A172 (cell line): ENCODE results near the gene TST. TPM values are rescaled to one million over a fixed set of nuclear protein-coding genes. Genes with fewer than 3 reads are reported as not detected.
"Not testable (repeated sequence)": the region's sequence is repeated elsewhere in the genome, so short reads cannot be mapped to it uniquely, and the experiment has no call there.

ENCODE experiments used
- DNase-seq: peaks from one replicate; pipeline ENCODE4 v3.0.0-alpha.2; 2015; ENCODE audit warnings: low spot score
- total RNA-seq: library from RNA; depleted of rRNA; stranded (reverse); fragments of >200 nt; shearing (Covaris generic); gene quantifications from 2 replicates; pipeline ENCODE4 v1.2.3, GENCODE V29; 2014

TST gene
- total RNA-seq, 1 experiment from 2014 or later: 37.3 TPM

GRCh38 chr22:37014415-37014806 is 4.8 kb downstream of the TST start:
- DNase-seq: no peak

- no peak for DNase-seq
Observed at GRCh38 chr22:37012956-37013355, 6.3 kb downstream of the TST start.

- no peak for DNase-seq
Observed at GRCh38 chr22:37012262-37012904, 6.9 kb downstream of the TST start.

GRCh38 chr22:37011472-37011871 is 7.8 kb downstream of the TST start:
- DNase-seq: no peak

- no peak for DNase-seq
Observed at GRCh38 chr22:37010976-37011375, 8.3 kb downstream of the TST start.

GRCh38 chr22:37010174-37010573 is 9.1 kb downstream of the TST start:
- no peak for DNase-seq

GRCh38 chr22:37009490-37009889 is 9.8 kb downstream of the TST start:
- DNase-seq: no peak

- no peak for DNase-seq
Observed at GRCh38 chr22:37008365-37008764, 10.9 kb downstream of the TST start.

- no peak for DNase-seq
Observed at GRCh38 chr22:37007651-37008050, 11.6 kb downstream of the TST start.

GRCh38 chr22:37002633-37003032 is 16.6 kb downstream of the TST start:
- DNase-seq: no peak

- DNase-seq: no peak
Observed at GRCh38 chr22:37001826-37002225, 17.4 kb downstream of the TST start.

- no peak for DNase-seq
Observed at GRCh38 chr22:37000676-37001534, 18.3 kb downstream of the TST start.

GRCh38 chr22:36999463-36999862 is 19.8 kb downstream of the TST start:
- peak; percentile 12 for DNase-seq

- peak; percentile 36 for DNase-seq
Observed at GRCh38 chr22:36998620-36999351, 20.5 kb downstream of the TST start.

GRCh38 chr22:36997746-36998145 is 21.5 kb downstream of the TST start:
- no peak for DNase-seq

GRCh38 chr22:36991206-36991605 is 28.0 kb downstream of the TST start:
- no peak for DNase-seq

- DNase-seq: no peak
Observed at GRCh38 chr22:36990457-36990856, 28.8 kb downstream of the TST start.

- DNase-seq: not testable (repeated sequence)
Observed at GRCh38 chr22:36989012-36989411, 30.2 kb downstream of the TST start.

- DNase-seq: no peak
Observed at GRCh38 chr22:36988075-36988832, 31.0 kb downstream of the TST start.

- DNase-seq: no peak
Observed at GRCh38 chr22:36986242-36986821, 32.9 kb downstream of the TST start.

GRCh38 chr22:36985211-36985889 is 33.9 kb downstream of the TST start:
- DNase-seq: no peak
